ENCODE measurements around the gene GPR68. TPM values are rescaled to one million over a fixed set of nuclear protein-coding genes. Genes with fewer than 3 reads are reported as not detected.

GPR68 gene
- total RNA-seq, 1 experiment from 2014 or later: 0.28 TPM

DNA sequence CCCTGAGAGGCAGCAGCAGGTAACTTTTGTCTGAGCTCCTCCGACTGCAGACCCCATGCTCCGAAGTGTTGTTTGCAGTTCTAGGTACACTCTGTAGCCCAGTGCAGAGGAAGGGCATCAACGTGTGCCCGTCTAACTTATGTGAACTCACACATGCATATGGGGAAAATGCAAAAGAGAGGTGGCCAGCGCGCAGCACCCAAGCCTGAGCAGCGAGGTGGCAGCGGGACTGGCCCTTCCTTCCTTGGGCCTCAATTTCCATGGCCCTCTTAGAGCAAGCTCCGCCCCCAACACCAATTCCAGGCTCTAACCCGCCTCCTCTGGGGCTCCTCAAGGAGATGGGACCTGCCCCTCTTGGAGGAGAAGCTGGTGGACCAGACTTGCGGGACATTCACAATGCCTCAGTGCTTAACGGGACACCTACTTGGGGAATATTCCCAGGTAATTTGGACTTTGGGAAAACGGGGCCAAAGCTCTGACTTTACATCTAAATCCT is 27.7 kb downstream of the GPR68 start:
- ATAC-seq (no peak), DNase-seq (ENCODE audit: low read depth, low spot score) (no peak)
- TF ChIP-seq, protein P1, sequence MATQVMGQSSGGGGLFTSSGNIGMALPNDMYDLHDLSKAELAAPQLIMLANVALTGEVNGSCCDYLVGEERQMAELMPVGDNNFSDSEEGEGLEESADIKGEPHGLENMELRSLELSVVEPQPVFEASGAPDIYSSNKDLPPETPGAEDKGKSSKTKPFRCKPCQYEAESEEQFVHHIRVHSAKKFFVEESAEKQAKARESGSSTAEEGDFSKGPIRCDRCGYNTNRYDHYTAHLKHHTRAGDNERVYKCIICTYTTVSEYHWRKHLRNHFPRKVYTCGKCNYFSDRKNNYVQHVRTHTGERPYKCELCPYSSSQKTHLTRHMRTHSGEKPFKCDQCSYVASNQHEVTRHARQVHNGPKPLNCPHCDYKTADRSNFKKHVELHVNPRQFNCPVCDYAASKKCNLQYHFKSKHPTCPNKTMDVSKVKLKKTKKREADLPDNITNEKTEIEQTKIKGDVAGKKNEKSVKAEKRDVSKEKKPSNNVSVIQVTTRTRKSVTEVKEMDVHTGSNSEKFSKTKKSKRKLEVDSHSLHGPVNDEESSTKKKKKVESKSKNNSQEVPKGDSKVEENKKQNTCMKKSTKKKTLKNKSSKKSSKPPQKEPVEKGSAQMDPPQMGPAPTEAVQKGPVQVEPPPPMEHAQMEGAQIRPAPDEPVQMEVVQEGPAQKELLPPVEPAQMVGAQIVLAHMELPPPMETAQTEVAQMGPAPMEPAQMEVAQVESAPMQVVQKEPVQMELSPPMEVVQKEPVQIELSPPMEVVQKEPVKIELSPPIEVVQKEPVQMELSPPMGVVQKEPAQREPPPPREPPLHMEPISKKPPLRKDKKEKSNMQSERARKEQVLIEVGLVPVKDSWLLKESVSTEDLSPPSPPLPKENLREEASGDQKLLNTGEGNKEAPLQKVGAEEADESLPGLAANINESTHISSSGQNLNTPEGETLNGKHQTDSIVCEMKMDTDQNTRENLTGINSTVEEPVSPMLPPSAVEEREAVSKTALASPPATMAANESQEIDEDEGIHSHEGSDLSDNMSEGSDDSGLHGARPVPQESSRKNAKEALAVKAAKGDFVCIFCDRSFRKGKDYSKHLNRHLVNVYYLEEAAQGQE (IDR thresholded peaks at IDR 0.05; ENCODE audit: insufficient read depth in 1 of 2, low read depth in 2 of 2, low read length in 1 of 2): no peak
- TF ChIP-seq TCF7L2 (IDR thresholded peaks at IDR 0.05; ENCODE audit: low read depth, low read length) (no peak), SIN3A (IDR thresholded peaks at IDR 0.05; ENCODE audit: borderline replicate concordance, insufficient read depth, low read depth, low read length) (no peak), POLR2AphosphoS5 (IDR thresholded peaks at IDR 0.05; ENCODE audit: low read depth, low read length) (no peak)
- TF ChIP-seq, protein P2, sequence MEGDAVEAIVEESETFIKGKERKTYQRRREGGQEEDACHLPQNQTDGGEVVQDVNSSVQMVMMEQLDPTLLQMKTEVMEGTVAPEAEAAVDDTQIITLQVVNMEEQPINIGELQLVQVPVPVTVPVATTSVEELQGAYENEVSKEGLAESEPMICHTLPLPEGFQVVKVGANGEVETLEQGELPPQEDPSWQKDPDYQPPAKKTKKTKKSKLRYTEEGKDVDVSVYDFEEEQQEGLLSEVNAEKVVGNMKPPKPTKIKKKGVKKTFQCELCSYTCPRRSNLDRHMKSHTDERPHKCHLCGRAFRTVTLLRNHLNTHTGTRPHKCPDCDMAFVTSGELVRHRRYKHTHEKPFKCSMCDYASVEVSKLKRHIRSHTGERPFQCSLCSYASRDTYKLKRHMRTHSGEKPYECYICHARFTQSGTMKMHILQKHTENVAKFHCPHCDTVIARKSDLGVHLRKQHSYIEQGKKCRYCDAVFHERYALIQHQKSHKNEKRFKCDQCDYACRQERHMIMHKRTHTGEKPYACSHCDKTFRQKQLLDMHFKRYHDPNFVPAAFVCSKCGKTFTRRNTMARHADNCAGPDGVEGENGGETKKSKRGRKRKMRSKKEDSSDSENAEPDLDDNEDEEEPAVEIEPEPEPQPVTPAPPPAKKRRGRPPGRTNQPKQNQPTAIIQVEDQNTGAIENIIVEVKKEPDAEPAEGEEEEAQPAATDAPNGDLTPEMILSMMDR (IDR thresholded peaks at IDR 0.05): no peak
- no peak overlapping the region for H3K27ac ChIP-seq (ENCODE audit: low read length)
- no peak overlapping the region for H3K4me3 ChIP-seq (ENCODE audit: low read depth in 2 of 2, low read length in 2 of 2)
- no peaks in the 10 kb centered on the region for H3K4me1 ChIP-seq (ENCODE audit: control insufficient read depth, insufficient read depth, low read length)
- POLR2A ChIA-PET: interaction anchor here (0.7 kb wide), 1 partner anchor 49 kb away, joined by 4 read pairs; no protein-coding TSS in a partner anchor
- in situ Hi-C loops (cut with HindIII; ENCODE audit: low pct_unique_long_range_greater_than_20kb, low sequenced_read_pairs): no loop called here
- no peaks in the 10 kb centered on the region for H3K36me3 ChIP-seq (ENCODE audit: control insufficient read depth, insufficient read depth, low read length)
- no peaks in the 10 kb centered on the region for H3K27me3 ChIP-seq (ENCODE audit: control insufficient read depth, insufficient read depth, low read length)
- no TSS peak for BruUV-seq (replicated peaks)
- intact Hi-C loops (cut with micrococcal nuclease; ENCODE audit: unreplicated experiment): no loop called here
- CTCF ChIA-PET: no interaction called here
- no peaks in the 10 kb centered on the region for H3K9me3 ChIP-seq (ENCODE audit: control insufficient read depth, insufficient read depth, low read depth, low read length)

DNA sequence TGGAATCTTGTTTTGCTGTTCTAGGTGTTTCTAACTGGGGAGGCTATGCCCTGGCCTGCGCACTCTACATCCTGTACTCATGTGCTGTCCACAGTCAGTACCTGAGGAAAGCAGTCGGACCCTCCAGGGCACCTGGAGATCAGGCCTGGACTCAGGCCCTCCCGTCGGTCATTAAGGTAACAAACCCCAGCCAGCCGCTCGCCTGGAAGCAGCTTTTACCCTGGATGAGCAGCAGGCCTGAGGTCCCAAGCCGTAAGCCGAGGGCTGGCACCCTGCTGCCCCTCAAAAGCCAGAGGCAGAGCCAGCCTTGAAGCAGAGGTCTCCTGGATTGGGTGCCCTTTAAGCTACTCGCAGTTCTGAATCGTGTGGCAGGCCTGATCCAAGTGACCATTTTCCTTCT is 29.1 kb downstream of the GPR68 start:
- Histone ChIP-seq H3K4me3 (ENCODE audit: low read depth in 2 of 2, low read length in 2 of 2) (no peak overlapping the region), H3K4me1 (ENCODE audit: control insufficient read depth, insufficient read depth, low read length) (no peaks in the 10 kb centered on the region), H3K9me3 (ENCODE audit: control insufficient read depth, insufficient read depth, low read depth, low read length) (no peaks in the 10 kb centered on the region), H3K36me3 (ENCODE audit: control insufficient read depth, insufficient read depth, low read length) (no peaks in the 10 kb centered on the region; the same call in 1 of the 2 replicates), H3K27me3 (ENCODE audit: control insufficient read depth, insufficient read depth, low read length) (no peaks in the 10 kb centered on the region), H3K27ac (ENCODE audit: low read length) (no peak overlapping the region)
- CTCF ChIA-PET: no interaction called here
- ATAC-seq (no peak), DNase-seq (ENCODE audit: low read depth, low spot score) (no peak)
- TF ChIP-seq, protein P1 (IDR thresholded peaks at IDR 0.05; ENCODE audit: insufficient read depth in 1 of 2, low read depth in 2 of 2, low read length in 1 of 2): no peak
- TF ChIP-seq SIN3A (IDR thresholded peaks at IDR 0.05; ENCODE audit: borderline replicate concordance, insufficient read depth, low read depth, low read length) (no peak), TCF7L2 (IDR thresholded peaks at IDR 0.05; ENCODE audit: low read depth, low read length) (no peak), POLR2AphosphoS5 (IDR thresholded peaks at IDR 0.05; ENCODE audit: low read depth, low read length) (no peak)
- TF ChIP-seq, protein P2 (IDR thresholded peaks at IDR 0.05): no peak
- POLR2A ChIA-PET: no interaction called here
- BruUV-seq (replicated peaks): no TSS peak
- intact Hi-C loops (cut with micrococcal nuclease; ENCODE audit: unreplicated experiment) (no loop called here), in situ Hi-C loops (cut with HindIII; ENCODE audit: low pct_unique_long_range_greater_than_20kb, low sequenced_read_pairs) (no loop called here)

Data from Panc1 (cell line).